CD4-positive, alpha-beta T cell (primary cell): Measurements from ENCODE around the gene SHANK2. TPM values are rescaled to one million over a fixed set of nuclear protein-coding genes. Genes with fewer than 3 reads are reported as not detected.

Source experiments
- ATAC-seq: fragments of 200-7000 bp; cut with Tn5 transposase; one replicate; pipeline ENCODE4 v1.10.0; 2022; ENCODE audit warnings: mild to moderate bottlenecking; ENCODE audit not compliant: poor library complexity
- CTCF ChIA-PET: fragments of 350-600 bp; sonication (Branson Sonifier 250); formaldehyde crosslinking; loops from one replicate; lab custom pipeline; 2021; ENCODE audit warnings: antibody characterized with exemption, inconsistent platforms; lab: Charles Lee
- POLR2A ChIA-PET: fragments of 350-600 bp; sonication (Branson Sonifier 250); formaldehyde crosslinking; loops from one replicate; lab custom pipeline; 2021; ENCODE audit warnings: antibody characterized with exemption, inconsistent platforms; lab: Charles Lee
- DNase-seq, 14 experiments: peaks; one replicate each; pipeline ENCODE4 v3.0.0-alpha.2; 2013 to 2020; ENCODE audit warnings: mixed read lengths in 2 of 14
- H3K27ac ChIP-seq, 2 donors: one replicate each; pipeline versions ENCODE4 v1.5.1 to v1.7.0; 2013; ENCODE audit warnings: low read length in 2 of 2, low read depth in 1 of 2, mild to moderate bottlenecking in 1 of 2
- H3K27me3 ChIP-seq, 2 experiments: 1 replicate in 1 of 2; 2 replicates in 1 of 2; pipeline versions ENCODE4 v1.6.1 to v1.7.0; 2013; ENCODE audit warnings: low read length in 2 of 2, control low read depth in 1 of 2, mild to moderate bottlenecking in 1 of 2, moderate library complexity in 1 of 2; ENCODE audit not compliant: insufficient read depth in 2 of 2, control insufficient read depth in 1 of 2
- H3K36me3 ChIP-seq: one replicate; pipeline ENCODE4 v1.6.1; 2013; ENCODE audit warnings: low read length, control low read depth; ENCODE audit not compliant: insufficient read depth
- H3K4me1 ChIP-seq: one replicate; pipeline ENCODE4 v1.6.1; 2013; ENCODE audit warnings: low read length, control low read depth; ENCODE audit not compliant: insufficient read depth
- H3K4me3 ChIP-seq: one replicate; pipeline ENCODE4 v1.5.1; 2013; ENCODE audit warnings: mild to moderate bottlenecking, low read length, moderate library complexity
- H3K9me3 ChIP-seq, 2 experiments: 1 replicate in 1 of 2; 2 replicates in 1 of 2; pipeline versions ENCODE4 v1.6.1 to v1.7.0; 2013; ENCODE audit warnings: low read length in 2 of 2, mild to moderate bottlenecking in 2 of 2, control low read depth in 1 of 2, moderate library complexity in 1 of 2; ENCODE audit not compliant: control insufficient read depth in 1 of 2, insufficient read depth in 1 of 2
- H3K27ac Mint-ChIP-seq: one replicate; pipeline ENCODE4 v1.8.0; 2020; ENCODE audit warnings: mixed read lengths
- H3K27me3 Mint-ChIP-seq: one replicate; pipeline ENCODE4 v1.8.0; 2021; ENCODE audit warnings: mixed read lengths
- H3K36me3 Mint-ChIP-seq: one replicate; pipeline ENCODE4 v1.8.0; 2021; ENCODE audit warnings: low read depth, mixed read lengths
- H3K4me1 Mint-ChIP-seq: one replicate; pipeline ENCODE4 v1.8.0; 2021; ENCODE audit warnings: low read depth, mixed read lengths
- H3K4me3 Mint-ChIP-seq: one replicate; pipeline ENCODE4 v1.8.0; 2020; ENCODE audit warnings: mild to moderate bottlenecking, mixed read lengths
- H3K9me3 Mint-ChIP-seq: one replicate; pipeline ENCODE4 v1.8.0; 2020; ENCODE audit warnings: mixed read lengths
- intact Hi-C, 2 experiments: fragments of 100-400 bp; cut with DNase I in 1 of 2; cut with micrococcal nuclease in 1 of 2; formaldehyde crosslinking; loops; one replicate each; pipeline versions ENCODE4 v1.15.1 to v1.9.0; 2023 to 2025; cut with DNase I, micrococcal nuclease
- total RNA-seq, 174 experiments: library from RNA in 2 of 174; stranded (reverse) in 2 of 174; gene quantifications; one replicate each; pipeline ENCODE4 v1.2.3 and lab custom pipeline; 2021 to 2026
- TF ChIP-seq, protein P1 (sequence below): fragments of 200-600 bp; IDR thresholded peaks from one replicate; pipeline ENCODE4 v1.8.0; 2022; ENCODE audit warnings: antibody characterized with exemption, mild to moderate bottlenecking

SHANK2 gene
- total RNA-seq, 2 experiments from 2014 or later: not detected

DNA sequence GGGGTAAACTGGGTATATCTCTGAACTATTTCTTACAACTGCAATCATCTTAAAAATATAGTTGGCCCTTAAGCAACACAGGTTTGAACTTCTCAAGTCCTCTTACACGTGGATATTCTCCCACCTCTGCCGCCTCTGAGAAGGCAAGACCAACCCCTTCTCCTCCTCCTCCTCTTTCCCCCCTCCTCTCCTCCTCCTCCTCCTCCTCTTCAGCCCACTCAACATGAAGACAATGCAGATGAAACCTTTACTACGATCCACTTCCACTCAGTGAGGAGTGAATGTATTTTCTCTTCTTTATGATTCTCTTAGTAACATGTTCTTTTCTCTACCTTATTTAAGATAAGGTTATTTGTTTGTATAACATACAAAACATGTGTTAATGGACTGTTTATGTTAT is 20.0 kb downstream of the SHANK2 start:
- intact Hi-C loops: no loop called here
- H3K36me3 ChIP-seq: no peaks in the 10 kb centered on the region
- H3K4me1 ChIP-seq: no peaks in the 10 kb centered on the region
- DNase-seq (no peak), ATAC-seq (no peak)
- H3K27ac ChIP-seq: no peak overlapping the region
- Mint-ChIP-seq H3K4me1 (no peaks in the 10 kb centered on the region), H3K4me3 (no peak overlapping the region), H3K27me3 (peaks cover 16% of the 10 kb centered on the region), H3K27ac (no peak overlapping the region), H3K36me3 (no peaks in the 10 kb centered on the region), H3K9me3 (peaks cover 7% of the 10 kb centered on the region)
- CTCF ChIA-PET: no interaction called here
- TF ChIP-seq, protein P1, sequence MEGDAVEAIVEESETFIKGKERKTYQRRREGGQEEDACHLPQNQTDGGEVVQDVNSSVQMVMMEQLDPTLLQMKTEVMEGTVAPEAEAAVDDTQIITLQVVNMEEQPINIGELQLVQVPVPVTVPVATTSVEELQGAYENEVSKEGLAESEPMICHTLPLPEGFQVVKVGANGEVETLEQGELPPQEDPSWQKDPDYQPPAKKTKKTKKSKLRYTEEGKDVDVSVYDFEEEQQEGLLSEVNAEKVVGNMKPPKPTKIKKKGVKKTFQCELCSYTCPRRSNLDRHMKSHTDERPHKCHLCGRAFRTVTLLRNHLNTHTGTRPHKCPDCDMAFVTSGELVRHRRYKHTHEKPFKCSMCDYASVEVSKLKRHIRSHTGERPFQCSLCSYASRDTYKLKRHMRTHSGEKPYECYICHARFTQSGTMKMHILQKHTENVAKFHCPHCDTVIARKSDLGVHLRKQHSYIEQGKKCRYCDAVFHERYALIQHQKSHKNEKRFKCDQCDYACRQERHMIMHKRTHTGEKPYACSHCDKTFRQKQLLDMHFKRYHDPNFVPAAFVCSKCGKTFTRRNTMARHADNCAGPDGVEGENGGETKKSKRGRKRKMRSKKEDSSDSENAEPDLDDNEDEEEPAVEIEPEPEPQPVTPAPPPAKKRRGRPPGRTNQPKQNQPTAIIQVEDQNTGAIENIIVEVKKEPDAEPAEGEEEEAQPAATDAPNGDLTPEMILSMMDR: no peak
- H3K4me3 ChIP-seq: no peak overlapping the region
- H3K27me3 ChIP-seq: no peaks in the 10 kb centered on the region
- POLR2A ChIA-PET: no interaction called here
- H3K9me3 ChIP-seq: peaks cover 0 to 8% of the 10 kb centered on the region in 2 experiments

DNA sequence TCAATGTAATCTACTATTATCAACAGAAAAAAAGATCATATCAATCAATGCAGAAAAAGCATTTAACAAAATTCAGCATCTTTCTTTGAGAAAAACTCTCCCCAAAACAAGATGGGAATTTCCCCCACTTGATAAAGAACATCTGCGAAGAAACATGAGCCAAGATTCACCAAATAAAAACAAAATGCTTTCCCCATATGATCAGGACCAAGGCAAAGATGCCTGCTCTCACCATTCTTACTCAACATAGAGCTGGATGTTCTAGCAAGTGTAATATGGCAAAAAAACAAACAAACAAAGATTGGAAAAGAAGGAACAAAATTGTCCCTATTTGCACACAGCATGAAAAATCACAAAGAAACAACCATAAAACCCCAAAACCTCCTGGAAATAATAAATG is 23.4 kb downstream of the SHANK2 start:
- TF ChIP-seq, protein P1: no peak
- POLR2A ChIA-PET: no interaction called here
- Mint-ChIP-seq H3K36me3 (no peaks in the 10 kb centered on the region), H3K27me3 (peaks cover 11% of the 10 kb centered on the region), H3K27ac (no peak overlapping the region), H3K4me3 (no peak overlapping the region), H3K4me1 (no peaks in the 10 kb centered on the region), H3K9me3 (peaks cover 15% of the 10 kb centered on the region)
- Histone ChIP-seq H3K36me3 (no peaks in the 10 kb centered on the region), H3K4me1 (no peaks in the 10 kb centered on the region), H3K9me3 (peaks cover 10 to 33% of the 10 kb centered on the region in 2 experiments), H3K4me3 (no peak overlapping the region), H3K27me3 (peaks cover 0 to 4% of the 10 kb centered on the region in 2 experiments), H3K27ac (no peak overlapping the region)
- DNase-seq (no peak), ATAC-seq (no peak)
- CTCF ChIA-PET: no interaction called here
- intact Hi-C loops: no loop called here

DNA sequence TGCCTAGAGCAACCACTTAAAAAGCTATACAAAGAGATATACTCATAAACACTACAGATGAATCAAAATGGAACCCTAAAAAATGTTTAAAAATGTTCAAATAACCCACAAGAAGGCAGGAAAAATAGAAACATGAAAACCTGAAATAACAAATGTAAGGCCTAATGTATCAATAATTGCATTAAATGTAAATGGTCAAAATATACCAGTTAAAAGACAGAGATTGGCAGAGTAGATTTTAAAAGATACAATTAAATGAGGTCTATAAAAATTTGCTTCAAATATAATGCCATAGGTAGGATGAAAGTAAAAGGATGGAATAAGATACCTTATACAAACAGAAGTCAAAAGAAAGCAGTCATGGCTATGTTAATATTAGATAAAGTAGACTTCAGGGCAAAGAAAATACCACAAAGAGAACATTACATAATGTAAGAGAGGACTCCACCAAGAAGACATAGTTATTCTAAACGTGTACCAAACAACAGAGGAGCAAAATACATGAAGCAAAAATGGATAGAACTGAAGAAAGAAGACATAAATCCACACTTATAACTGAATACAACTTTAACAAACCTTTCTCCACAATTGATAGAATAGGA is 25.2 kb downstream of the SHANK2 start:
- peaks cover 0 to 5% of the 10 kb centered on the region in 2 experiments for H3K27me3 ChIP-seq
- H3K4me3 Mint-ChIP-seq: no peak overlapping the region
- no peaks in the 10 kb centered on the region for H3K4me1 ChIP-seq
- no peaks in the 10 kb centered on the region for H3K36me3 ChIP-seq
- peaks cover 16% of the 10 kb centered on the region for H3K27me3 Mint-ChIP-seq
- H3K9me3 Mint-ChIP-seq: peaks cover 15% of the 10 kb centered on the region
- H3K4me3 ChIP-seq: no peak overlapping the region
- CTCF ChIA-PET: no interaction called here
- POLR2A ChIA-PET: no interaction called here
- intact Hi-C loops: no loop called here
- H3K27ac Mint-ChIP-seq: no peak overlapping the region
- no peak overlapping the region for H3K27ac ChIP-seq
- no peaks in the 10 kb centered on the region for H3K36me3 Mint-ChIP-seq
- H3K4me1 Mint-ChIP-seq: no peaks in the 10 kb centered on the region
- TF ChIP-seq, protein P1: no peak
- peaks cover 18 to 33% of the 10 kb centered on the region in 2 experiments for H3K9me3 ChIP-seq
- DNase-seq: no peak
- ATAC-seq: no peak
